Suprapubic skin (tissue), 4 donors: ENCODE data around the gene FXYD3. TPM values are rescaled to one million over a fixed set of nuclear protein-coding genes. Genes with fewer than 3 reads are reported as not detected.

Experiments used
- DNase-seq, 2 donors: peaks; one replicate each; pipeline ENCODE4 v3.0.0-alpha.2; 2019; ENCODE audit warnings: low spot score in 2 of 2
- H3K27ac ChIP-seq: fragments of 200-600 bp; sonication (generic); one replicate; pipeline ENCODE4 v1.5.1; 2019
- H3K27me3 ChIP-seq: fragments of 200-600 bp; sonication (generic); one replicate; pipeline ENCODE4 v1.5.1; 2019
- H3K36me3 ChIP-seq: fragments of 200-600 bp; sonication (generic); one replicate; pipeline ENCODE4 v1.5.1; 2019
- H3K4me1 ChIP-seq: fragments of 200-600 bp; sonication (generic); one replicate; pipeline ENCODE4 v1.5.1; 2019
- H3K4me3 ChIP-seq: fragments of 200-600 bp; sonication (generic); one replicate; pipeline ENCODE4 v1.5.1; 2019; ENCODE audit warnings: mild to moderate bottlenecking
- H3K9me3 ChIP-seq: fragments of 200-600 bp; sonication (generic); one replicate; pipeline ENCODE4 v1.5.1; 2019
- CTCF ChIP-seq, 2 donors: fragments of 200-600 bp in 1 of 2; fragments of 450-650 bp in 1 of 2; sonication (generic) in 1 of 2; IDR thresholded peaks; one replicate each; pipeline ENCODE4 v1.5.1; 2016 to 2019; ENCODE audit warnings: antibody characterized with exemption in 2 of 2, mild to moderate bottlenecking in 1 of 2, moderate library complexity in 1 of 2
- EP300 ChIP-seq: sonication (generic); formaldehyde crosslinking; IDR thresholded peaks from one replicate; pipeline ENCODE4 v1.6.1; 2017; ENCODE audit warnings: antibody characterized with exemption
- POLR2A ChIP-seq, 2 donors: fragments of 450-650 bp; IDR thresholded peaks; one replicate each; pipeline ENCODE4 v1.6.1; 2017; ENCODE audit warnings: antibody characterized with exemption in 2 of 2, mild to moderate bottlenecking in 2 of 2, moderate library complexity in 2 of 2
- POLR2AphosphoS5 ChIP-seq, 3 donors: sonication (generic); formaldehyde crosslinking; IDR thresholded peaks; one replicate each; pipeline ENCODE4 v1.6.1; 2017; ENCODE audit warnings: antibody characterized with exemption in 3 of 3
- WGBS: methylation state at CpG from one replicate; pipeline ENCODE4 v1.1.5; 2018; 5-methylcytosine and 5-hydroxymethylcytosine counted together
- total RNA-seq, 4 donors: library from RNA; depleted of rRNA; stranded (reverse); fragments of >200 nt; gene quantifications; one replicate each; pipeline ENCODE4 v1.1.0, GENCODE V29; 2016

The FXYD3 gene
- 100 to 1,000 TPM; 383 to 765 (median 575) TPM for total RNA-seq

GRCh38 chr19:35115177-35115951 lies at the start of gene FXYD3:
Gene FXYD3, plus strand, starts transcription at chr19:35115823. Its CDS starts 3,554 bp downstream, at chr19:35119377.
- peaks cover 59% of the 10 kb centered on the region for H3K4me1 ChIP-seq
- peak within 1 kb of the TSS; percentile 57 for H3K4me3 ChIP-seq
- TF ChIP-seq EP300 (no peak), POLR2AphosphoS5 (IDR thresholded peaks at IDR 0.05) (no peak), POLR2A (IDR thresholded peaks at IDR 0.05) (no peak), CTCF (IDR thresholded peaks at IDR 0.05) (no peak)
- H3K36me3 ChIP-seq, result no peaks in the 10 kb centered on the region
- peak within 1 kb of the TSS; percentile 88 for H3K27ac ChIP-seq
- no peaks in the 10 kb centered on the region for H3K9me3 ChIP-seq
- H3K27me3 ChIP-seq, result no peaks in the 10 kb centered on the region
- no peak for DNase-seq
- 39% methylated on average over 14 of the region's 14 CpGs for WGBS

GRCh38 chr19:35066121-35066520 lies 49.5 kb upstream of the FXYD3 start:
- Histone ChIP-seq H3K27ac (no peak overlapping the region), H3K36me3 (no peaks in the 10 kb centered on the region), H3K4me1 (peaks cover 7% of the 10 kb centered on the region), H3K9me3 (no peaks in the 10 kb centered on the region), H3K27me3 (no peaks in the 10 kb centered on the region), H3K4me3 (no peak overlapping the region)
- TF ChIP-seq EP300, result no peak
- no peak for TF ChIP-seq CTCF (IDR thresholded peaks at IDR 0.05)
- TF ChIP-seq POLR2A (IDR thresholded peaks at IDR 0.05), result no peak
- no peak for TF ChIP-seq POLR2AphosphoS5 (IDR thresholded peaks at IDR 0.05)
- 88% methylated on average over 9 of the region's 15 CpGs for WGBS
- DNase-seq, result no peak

- peak; percentile 90 to 92 for DNase-seq
- TF ChIP-seq CTCF (IDR thresholded peaks at IDR 0.05) (peak; percentile 81 to 82), EP300 (no peak)
Observed at GRCh38 chr19:35066691-35067563, 48.7 kb upstream of the FXYD3 start.

GRCh38 chr19:35068941-35069634 lies 46.5 kb upstream of the FXYD3 start:
- Histone ChIP-seq H3K27ac (no peak overlapping the region), H3K27me3 (no peaks in the 10 kb centered on the region), H3K4me1 (peaks cover 7% of the 10 kb centered on the region), H3K4me3 (no peak overlapping the region), H3K36me3 (no peaks in the 10 kb centered on the region), H3K9me3 (no peaks in the 10 kb centered on the region)
- WGBS, result 71% methylated on average over 10 of the region's 10 CpGs
- TF ChIP-seq POLR2A (IDR thresholded peaks at IDR 0.05) (no peak), POLR2AphosphoS5 (IDR thresholded peaks at IDR 0.05) (no peak), EP300 (no peak), CTCF (IDR thresholded peaks at IDR 0.05) (no peak)
- no peak for DNase-seq

More at GRCh38 chr19:35066691-35067563, 48.7 kb upstream of the FXYD3 start:
- Histone ChIP-seq H3K27me3 (no peaks in the 10 kb centered on the region), H3K4me3 (no peak overlapping the region), H3K9me3 (no peaks in the 10 kb centered on the region), H3K36me3 (no peaks in the 10 kb centered on the region), H3K27ac (no peak overlapping the region), H3K4me1 (peaks cover 7% of the 10 kb centered on the region)
- WGBS, result 12% methylated on average over 13 of the region's 14 CpGs
